AG08395 (cell line): ENCODE measurements around the gene PPP1R3D.
A peak's percentile ranks its signal among the peaks of the same experiment; 100 is the strongest.

Experiments
- DNase-seq: peaks from one replicate; pipeline ENCODE4 v3.0.0; 2012; ENCODE audit warnings: mixed read lengths, low spot score

The PPP1R3D gene

DNA sequence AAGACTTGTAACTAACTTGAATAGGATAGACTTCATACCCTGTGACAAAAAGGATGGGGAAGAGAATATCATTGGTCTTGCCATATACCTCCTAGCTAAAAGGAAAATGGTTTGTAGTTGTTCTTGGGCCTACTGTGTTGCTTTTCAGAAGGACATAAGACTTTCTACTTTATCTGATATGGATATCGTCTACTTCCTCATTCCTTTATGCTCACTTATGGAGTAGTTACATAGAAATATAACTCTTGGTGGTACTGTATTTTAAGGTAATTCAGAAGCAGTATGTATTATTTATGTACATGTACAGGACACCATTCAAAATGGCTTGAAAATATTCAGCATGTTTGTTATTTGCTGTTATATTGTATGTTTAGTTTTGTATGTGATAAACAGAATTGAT is 8.1 kb upstream of the PPP1R3D start:
- no peak for DNase-seq

DNA sequence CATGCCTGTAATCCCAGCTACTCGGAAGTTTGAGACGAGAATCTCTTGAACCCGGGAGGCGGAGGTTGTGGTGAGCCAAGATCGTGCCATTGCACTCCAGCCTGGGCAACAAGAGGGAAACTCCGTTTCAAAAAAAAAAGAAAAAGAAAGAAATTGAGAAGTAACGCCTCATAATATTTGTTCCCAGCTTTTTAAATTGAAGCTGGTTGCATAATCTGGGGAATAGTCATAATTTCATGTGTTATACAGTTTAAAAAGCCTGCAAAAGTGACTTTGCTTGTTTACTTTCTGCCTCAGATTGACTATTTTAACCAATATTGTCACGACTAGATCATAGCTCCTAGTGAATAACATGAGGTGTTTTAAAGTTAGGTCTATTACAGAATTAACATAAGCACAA is 7.3 kb upstream of the PPP1R3D start:
- DNase-seq: no peak

DNA sequence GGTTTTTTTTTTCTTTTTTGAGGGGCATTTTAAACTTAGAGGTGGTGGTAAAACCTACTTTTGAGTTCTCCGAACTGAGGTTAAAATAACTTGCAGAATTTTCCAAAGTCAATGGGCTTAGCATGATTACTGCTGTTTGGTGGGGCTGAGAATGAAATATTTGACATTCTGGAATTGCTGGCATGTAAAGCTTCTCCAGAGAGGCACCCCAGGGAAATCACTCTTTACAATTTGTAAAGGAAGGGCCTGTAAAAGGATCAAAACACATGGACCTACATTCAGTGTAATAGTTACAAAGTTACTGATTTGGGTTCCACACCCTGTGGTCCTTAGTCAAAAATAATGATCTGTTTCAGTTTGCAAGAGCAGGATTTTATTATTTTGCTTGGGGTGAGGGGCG is 5.6 kb upstream of the PPP1R3D start:
- DNase-seq: no peak

DNA sequence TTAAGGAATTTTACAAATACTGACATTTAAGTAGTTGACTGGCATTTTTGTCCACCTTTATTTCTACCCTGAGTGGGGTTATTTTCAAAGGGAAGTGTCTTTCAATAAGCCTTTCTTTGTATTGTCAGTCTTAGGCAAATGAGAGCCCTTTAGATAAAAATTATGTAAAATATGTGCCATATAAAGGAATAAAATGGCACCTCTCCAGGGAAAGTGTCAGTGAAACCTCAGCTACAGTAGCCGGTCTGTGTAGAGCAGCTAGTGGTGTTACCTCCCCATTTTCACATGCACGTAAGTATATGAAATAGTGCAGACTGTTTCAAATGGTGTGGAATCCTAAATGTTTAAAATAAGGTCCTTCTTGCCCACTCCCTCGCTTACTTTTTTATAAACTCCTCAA is 5.1 kb upstream of the PPP1R3D start:
- DNase-seq: no peak

DNA sequence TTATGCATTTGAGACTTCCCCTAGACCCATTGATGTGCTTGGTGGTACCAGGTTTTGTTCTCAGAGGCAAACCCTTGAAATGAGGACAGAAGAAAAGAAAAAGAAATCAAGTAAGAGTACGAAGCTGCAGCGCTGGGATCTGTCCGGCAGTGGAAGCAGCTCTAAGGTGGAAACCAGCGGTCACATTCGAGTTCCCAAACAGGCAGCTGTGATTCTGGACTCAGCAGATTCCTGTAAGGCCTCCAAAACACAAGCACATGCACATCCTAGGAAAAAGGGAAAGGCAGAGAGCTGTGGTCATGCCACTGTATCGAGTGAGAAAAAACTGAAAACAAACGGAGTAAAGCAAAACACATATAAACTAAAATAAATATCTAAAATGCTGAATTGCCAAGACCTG is 4.6 kb upstream of the PPP1R3D start:
- DNase-seq: no peak

DNA sequence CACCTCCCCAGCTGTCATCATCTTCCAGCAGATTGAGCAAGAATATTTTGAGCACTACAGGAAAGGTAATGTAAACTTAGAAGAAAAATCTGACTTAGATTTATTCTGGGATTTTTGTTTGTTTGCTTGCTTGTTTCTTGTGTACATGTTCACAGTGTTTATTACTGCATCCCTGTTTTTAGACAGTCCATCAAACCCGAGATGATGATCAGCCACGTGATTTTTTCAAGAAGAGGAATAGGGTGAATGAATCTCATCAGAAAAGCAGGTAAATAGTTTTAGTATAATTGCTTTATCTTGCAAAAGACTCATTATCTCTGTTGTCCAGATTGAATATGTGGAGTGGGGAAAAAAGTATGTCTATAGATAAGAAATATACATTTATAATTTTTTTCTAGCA is 2.1 kb upstream of the PPP1R3D start:
- no peak for DNase-seq

DNA sequence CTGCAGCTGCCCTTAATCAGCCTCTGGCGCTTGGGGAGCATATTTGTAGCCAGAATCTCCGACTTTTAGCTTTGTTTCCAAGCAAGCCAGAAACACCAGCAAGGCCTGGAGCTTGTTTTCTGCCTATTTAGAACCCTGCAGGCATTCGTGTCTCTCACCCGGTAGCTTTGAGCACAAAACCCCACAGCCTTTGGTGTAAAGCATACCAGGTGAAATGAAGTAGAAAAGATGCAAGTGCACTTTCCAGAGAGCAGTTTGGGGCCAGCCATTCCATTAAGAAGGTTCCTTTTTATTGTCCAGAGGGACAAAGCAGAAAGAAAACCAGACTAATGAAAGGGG is 820 bp upstream of the PPP1R3D start:
- DNase-seq: no peak

DNA sequence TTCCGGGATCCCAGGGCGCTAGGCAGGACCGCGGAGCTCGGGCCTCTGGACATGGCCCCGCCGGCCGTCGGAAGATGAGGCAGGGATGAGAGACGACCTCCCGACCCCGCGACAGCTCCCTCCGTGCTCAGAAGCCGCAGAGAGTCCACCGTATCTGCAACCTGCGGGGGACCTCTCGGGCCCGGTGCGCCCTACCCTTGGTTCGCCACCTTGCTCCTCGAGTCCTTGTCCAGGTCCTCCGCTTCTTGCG is 301 bp downstream of the PPP1R3D start:
- no peak for DNase-seq

DNA sequence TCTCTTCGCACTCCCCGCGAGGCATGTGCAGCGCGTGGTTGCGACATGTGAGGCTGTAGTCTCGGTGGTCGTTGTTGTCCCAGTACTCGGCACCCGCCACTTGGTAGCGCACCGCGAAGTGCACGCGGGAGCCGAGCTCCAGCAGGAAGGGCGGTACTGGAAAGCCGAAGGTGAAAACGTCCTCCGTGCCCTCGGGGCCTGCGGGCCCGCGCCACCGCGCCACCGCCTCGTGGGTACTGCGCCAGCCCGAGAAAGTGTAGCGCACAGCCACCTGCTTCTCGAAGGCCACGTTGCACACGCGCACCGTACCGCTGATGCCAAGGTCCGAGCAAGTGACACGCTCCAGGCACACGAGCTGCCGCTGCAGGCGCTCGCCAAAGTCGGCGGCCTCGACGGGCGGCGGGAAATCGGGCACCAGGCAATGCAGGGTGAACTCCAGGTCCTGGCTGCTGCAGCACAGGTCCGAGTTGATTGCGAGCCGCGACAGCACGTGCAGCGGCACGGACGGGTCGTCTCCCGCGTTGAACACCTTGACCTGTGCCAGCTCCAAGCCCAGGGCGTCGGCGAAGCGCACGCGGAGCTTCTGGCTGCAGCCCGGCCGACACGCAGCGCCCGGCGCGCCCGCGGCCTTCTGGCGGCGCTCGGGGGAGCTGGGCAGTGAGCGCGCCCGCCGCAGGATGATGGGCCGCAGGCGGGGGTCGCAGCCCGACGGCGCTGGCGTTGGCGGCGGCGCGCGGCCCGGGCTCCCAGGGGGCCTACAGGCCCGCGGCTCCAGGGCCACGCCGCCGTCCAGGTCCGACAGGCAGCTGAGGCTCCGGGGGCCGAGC is 840 bp downstream of the PPP1R3D start:
- no peak for DNase-seq

DNA sequence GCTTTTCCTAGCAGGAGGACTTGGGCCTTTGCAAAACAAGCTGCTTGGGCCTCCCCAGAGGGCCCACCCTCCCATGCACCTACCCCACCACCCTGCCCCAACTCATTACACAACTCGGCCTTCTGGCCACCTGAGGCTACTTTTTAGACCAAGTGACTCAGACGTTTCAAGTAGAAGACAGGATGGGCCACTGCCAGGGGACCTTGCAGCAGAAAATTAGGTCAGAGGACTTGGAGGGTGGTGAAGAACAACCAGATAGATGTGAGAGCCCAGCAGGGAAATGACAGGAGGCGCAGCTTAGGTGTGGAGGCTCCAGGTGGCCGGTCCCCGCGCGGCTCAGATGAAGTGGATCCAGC is 1.4 kb downstream of the PPP1R3D start:
- no peak for DNase-seq

DNA sequence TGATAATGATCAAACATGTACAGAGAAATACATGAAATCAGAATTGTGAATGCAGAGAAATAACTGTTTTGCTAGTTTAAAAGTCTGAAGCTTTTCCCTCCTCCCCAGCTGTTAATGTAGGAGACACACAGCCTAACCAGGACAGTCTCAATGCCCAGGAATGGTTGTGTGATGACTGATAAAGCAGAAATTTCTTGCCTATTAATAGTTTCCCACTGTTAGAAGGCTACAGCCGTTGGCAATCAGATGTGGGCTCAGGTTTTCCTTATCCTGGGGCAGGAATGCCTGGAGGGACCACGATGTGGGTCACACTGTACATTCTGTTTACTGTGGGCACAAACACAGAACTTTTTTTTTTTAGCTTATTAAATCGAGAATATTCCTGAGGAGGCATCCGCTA is 1.9 kb downstream of the PPP1R3D start:
- peak; percentile 70 for DNase-seq

DNA sequence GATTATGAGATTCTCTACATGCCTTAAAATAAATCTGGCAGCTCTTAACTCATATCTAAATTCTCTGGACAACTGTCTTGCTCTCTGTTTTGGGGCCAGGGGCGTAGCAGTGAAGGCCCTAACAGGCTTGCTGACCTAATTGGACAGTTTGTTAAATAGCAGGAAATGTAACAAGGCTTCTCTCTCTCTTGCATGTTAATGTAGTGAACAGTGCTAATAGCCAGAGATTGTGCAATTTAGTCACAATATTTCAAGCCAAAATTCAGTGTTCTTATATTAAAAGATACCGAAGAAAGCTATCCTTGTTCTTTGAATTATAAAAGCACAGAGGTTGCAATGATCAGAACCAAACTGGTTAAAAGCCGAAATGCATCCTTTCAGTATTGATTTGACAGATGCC is 3.0 kb downstream of the PPP1R3D start:
- no peak for DNase-seq

DNA sequence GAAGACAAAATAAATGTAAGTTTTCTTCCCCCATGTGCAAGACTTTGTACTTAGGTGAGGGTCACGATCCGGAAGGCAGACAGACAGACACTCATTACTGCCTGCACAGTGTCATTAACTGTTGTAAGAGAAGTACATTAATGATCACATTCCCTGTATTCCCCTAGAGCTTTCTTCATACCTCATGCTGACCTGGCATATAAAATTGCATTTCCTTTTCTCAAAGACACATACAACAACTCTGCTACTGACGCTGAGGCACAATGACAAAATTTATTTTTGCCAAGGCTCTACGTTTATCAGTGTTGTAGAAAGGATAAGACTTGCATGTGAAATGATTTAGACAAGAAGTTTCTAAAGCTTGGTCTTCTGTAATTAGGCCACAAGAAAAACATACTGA is 3.7 kb downstream of the PPP1R3D start:
- no peak for DNase-seq

DNA sequence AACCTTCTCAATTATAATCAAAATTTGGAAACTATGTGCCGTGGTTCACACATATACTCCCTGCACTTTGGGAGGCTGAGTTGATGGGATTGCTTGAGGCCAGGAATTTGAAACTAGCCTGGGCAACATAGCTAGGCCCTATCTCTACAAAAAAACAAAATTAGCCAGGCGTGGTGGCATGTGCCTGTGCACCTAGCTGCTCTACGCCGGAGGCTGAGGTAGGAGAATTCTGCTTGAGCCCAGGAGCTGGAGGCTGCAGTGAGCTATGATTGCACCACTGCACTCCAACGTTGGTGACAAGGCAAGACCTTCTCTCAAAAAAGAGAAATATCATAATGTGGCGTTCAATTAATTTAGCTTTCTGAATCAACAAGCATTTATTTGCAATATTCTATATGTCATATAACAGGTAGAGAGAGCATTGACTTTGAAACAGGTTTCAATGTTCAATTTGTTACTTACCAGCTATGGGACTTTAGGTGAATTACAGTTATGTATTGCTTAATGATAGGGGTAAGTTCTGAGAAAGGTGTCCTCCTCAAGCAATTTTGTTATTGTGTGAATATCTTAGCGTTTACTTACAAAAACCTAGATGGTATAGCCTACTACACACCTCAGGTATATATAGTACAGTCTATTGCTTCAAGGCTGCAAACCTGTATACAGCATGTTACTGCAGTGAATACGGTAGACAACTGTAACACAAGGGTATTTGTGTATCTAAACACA is 4.5 kb downstream of the PPP1R3D start:
- DNase-seq: no peak

DNA sequence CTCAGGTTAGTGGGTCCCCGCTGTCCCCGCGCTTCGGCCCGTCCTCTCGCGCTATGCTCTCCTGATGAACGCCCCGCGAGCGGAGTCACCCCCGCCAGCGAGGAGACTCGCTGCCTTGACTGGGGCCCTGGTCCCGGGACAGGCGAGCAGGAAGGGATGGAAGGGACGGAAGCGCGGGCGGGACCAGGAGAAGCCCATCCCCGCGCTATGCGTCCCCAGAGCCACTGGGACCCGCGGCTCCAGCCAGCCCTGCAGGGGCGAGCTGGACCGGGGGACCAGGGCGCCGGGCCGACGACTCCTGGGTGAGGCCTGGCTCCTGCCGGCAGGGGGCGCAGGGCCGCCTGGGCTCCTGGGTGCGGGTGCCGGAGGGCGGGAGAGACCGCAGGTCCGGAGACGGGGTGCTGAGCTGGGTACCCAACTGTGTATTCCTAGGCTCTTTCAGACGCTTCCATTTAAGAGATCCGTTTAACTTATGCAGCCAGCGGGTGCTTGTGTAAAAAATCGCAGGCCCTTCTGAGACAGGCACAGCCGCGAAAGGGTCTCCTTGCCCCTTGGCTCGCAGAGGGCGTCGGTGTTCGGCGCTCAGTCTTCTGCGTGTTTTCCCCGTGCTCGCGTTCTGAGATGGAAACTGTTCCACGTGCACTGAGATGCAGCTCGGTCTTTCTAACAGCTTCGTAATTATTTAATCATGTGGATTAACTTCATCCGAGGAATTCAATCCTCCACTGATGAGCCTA is 6.1 kb downstream of the PPP1R3D start:
- DNase-seq: peak; percentile 87

DNA sequence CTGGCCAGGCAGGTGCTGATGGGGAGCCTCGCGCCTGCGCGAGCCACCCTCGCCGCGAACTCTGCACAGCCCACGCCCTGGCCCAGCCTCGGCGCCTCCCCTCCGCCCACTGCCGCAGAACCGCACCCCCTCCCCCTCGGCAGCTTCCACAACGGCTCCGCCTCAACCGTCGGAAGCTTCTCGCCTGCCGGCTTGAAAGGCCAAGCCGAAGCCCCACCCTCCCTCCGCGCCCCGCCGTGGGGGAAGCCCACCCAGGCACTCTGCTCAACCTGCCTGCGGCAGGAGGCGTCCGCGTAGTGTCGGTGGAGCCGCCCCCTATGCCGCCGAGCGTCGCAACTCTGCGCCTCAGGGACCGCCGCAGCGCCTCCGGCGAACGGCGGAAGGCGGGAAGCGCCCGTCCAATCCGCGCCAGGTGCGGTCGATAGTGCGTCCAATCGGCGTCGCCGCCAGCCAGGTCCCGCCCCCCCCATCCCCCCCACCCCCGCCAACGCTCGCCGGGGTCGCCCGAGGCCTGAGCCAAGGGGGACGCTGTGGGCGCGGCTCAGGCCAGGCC is 6.7 kb downstream of the PPP1R3D start, which contains the start of gene SYCP2:
TSS of gene SYCP2 (minus strand) at position 342 of the 553 bp plus-strand sequence. CDS start 11,224 bp downstream, outside the sequence.
- DNase-seq: peak; percentile 77

DNA sequence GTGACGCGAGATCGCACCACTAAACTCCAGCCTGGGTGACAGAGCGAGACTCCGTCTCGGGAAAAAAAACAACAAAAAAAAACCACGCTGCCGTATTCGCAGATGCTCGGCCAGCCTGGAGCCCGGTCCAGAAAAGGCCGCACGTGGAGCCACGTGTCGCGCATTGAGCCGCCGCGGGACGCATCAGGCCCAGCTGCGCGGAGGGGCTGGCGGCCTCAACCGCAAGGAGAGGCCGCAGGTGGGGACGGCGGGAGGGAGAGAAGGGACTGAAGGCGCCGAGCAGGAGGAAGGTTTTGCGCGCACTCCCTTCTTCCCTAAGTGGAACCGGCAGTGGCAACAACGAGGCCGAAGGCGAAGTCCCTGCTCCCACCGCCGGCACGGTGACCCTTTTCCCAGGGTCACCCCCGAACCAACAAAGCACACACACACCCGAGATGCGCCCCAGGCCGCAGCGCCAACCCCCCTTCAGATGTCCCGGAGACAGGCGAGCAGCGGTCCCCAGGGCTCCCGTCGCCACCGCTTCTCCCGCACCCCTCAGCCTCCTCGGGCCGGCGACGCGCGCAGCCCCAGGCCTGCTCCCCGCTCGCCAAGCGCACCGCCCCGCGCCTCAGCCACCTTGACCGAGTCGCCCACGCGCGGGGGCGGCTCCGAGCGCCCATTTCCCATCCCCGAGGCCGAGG is 7.3 kb downstream of the PPP1R3D start:
- DNase-seq: no peak

DNA sequence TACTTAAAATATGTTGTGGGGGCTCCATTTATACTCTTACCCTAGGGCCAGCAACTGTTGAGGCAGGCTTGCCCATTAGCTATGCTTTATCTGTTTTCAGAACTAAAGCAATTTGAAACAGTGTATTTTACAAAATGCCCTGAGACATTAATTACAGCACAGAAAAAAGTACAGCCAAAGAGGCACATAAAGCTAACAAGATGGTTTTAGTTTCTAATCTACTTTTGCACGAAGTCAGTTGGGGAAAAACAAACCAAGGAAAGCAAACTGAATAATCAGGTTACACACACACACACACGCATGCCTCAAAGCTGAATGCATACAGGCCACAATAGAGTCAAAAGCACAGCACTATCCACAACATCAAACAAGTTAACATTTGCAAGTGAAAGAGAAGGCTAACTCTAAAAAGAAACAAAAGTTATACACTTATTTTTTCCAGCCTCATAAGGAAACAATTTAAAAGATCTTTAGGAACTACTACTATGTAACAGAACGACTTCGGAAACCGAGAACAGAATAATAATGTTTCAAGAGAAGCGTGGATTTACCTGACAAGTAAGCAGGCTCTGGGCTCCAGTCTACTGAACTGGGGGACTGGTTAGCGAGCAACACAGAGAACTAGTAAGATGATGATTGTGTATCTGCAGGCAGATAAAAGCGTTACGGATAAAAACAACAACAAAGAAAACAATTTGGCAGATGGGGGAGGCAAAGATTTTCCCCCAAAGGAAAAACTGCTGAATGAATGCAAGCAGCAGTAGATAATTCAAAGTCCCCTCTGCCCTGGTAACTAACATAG is 8.4 kb downstream of the PPP1R3D start:
- DNase-seq: no peak

DNA sequence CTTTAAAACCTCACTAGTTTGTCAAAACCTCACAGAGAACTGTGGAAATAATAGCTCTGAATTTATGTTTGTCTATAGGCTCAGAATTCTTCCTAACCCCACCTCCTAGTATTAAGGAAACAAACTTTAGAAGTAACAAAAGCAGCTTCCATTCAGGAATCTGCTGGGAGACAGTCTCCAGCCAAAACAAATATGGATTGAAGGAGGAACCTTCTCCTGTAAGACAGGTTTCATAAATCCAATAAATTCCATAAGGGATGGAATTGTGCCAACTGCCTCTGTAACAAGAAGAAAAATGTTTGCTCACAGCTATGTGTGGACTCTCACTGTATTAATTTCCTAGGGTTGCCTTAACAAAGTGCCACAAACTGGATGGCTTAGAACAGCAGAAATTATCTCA is 14.2 kb downstream of the PPP1R3D start:
- DNase-seq: no peak

DNA sequence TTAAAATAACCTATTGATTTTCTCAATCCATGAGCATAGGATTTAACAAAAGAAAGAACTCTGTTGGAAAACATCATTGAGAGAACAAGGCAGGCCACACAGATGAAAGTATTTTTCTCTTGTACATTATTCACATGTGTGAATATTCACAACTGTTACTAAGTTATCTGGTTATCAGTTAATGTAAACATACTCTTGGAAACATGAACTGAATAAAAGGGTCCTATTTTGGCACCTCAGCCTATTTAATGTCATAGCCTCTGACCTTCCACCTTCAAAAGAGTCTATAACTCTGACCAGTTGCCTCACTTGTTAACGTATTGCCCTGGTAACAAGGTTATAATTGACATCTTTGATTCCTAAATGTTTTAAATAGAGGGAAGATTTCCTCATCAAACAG is 14.7 kb downstream of the PPP1R3D start:
- DNase-seq: no peak

DNA sequence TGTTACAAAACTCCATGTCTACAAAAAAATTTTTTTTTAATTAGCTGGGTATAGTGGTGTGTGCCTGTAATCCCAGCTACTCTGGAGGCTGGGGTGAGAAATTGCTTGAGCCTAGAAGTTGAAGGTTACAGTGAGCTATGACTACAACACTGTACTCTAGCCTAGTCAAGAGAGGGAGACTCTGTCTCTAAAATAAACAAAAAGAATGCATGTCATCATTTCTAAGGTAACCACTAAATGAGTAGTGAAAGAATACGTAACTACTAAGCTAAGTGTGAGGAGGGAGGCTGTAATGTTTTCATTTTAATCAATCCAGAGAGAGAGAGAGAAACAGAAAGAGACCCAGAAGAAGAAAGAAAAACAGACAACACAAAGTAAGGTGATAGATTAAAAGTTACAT is 16.6 kb downstream of the PPP1R3D start:
- DNase-seq: no peak

DNA sequence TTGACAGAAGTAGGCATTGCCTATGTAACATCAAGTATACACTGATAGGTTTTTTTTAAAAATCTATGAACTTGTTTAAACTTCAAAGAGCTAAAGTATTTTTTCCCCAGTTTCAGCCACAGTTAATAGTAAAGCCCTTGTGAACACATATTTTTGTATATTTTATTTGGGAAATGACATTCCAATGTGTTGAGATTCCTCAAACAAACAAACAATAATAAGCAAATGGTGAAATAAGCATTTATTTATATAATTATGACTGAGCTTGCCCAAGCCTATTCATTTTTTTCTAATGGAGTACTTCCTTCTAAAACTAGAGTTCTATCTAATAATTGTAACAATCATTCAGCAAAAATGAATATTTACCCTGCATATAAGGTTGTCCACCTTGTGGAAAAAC is 19.2 kb downstream of the PPP1R3D start:
- peak; percentile 2 for DNase-seq
